Muscle layer of duodenum (tissue), 2 donors: ENCODE data around the gene NPTN.
"Not testable (repeated sequence)": the region's sequence is repeated elsewhere in the genome, so short reads cannot be mapped to it uniquely, and the experiment has no call there.

Experiments
- H3K27ac ChIP-seq: one replicate; pipeline ENCODE4 v1.7.0; 2013; ENCODE audit warnings: mild to moderate bottlenecking, low read length
- H3K27me3 ChIP-seq: one replicate; pipeline ENCODE4 v1.7.0; 2013; ENCODE audit warnings: low read depth, mild to moderate bottlenecking, control low read depth, low read length
- H3K36me3 ChIP-seq, 2 donors: one replicate each; pipeline ENCODE4 v1.7.0; 2013; ENCODE audit warnings: low read length in 2 of 2, control low read depth in 1 of 2, mild to moderate bottlenecking in 1 of 2; ENCODE audit not compliant: insufficient read depth in 2 of 2, control insufficient read depth in 1 of 2
- H3K4me1 ChIP-seq, 2 donors: one replicate each; pipeline ENCODE4 v1.7.0; 2013; ENCODE audit warnings: low read length in 2 of 2, mild to moderate bottlenecking in 2 of 2, control low read depth in 1 of 2, moderate library complexity in 1 of 2; ENCODE audit not compliant: insufficient read depth in 2 of 2, control insufficient read depth in 1 of 2
- H3K4me3 ChIP-seq, 2 donors: one replicate each; pipeline ENCODE4 v1.7.0; 2013; ENCODE audit warnings: low read length in 2 of 2, low read depth in 1 of 2, mild to moderate bottlenecking in 1 of 2
- H3K9me3 ChIP-seq, 2 donors: one replicate each; pipeline ENCODE4 v1.7.0; 2013; ENCODE audit warnings: low read length in 2 of 2, control low read depth in 1 of 2, mild to moderate bottlenecking in 1 of 2; ENCODE audit not compliant: control insufficient read depth in 1 of 2
- donor health status: healthy.

NPTN gene

DNA sequence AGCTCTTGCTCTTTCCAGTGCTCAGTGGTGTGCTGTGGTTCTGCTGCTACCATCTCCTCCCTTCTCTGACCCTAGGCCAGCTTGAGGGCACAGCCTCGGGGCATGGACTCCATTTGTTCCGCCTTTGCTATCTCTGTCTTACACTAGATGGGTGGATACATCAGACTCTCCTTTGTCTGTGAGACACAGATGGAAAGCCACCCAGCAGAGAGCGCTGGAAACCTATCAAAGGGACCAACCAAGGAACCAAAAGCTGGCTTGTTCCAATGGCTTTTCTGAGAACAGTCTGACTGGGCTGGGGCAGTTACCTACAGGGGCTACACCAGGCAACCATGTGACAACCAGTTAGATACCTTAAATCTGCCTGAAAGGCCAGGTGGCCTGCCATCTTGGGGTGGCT is 63.8 kb downstream of the NPTN start:
- peaks cover 54 to 60% of the 10 kb centered on the region in 2 donors for H3K36me3 ChIP-seq
- no peak overlapping the region for H3K27ac ChIP-seq
- H3K4me1 ChIP-seq, result peaks cover 0 to 22% of the 10 kb centered on the region in 2 donors
- no peak overlapping the region for H3K4me3 ChIP-seq
- no peaks in the 10 kb centered on the region for H3K27me3 ChIP-seq
- no peaks in the 10 kb centered on the region for H3K9me3 ChIP-seq

DNA sequence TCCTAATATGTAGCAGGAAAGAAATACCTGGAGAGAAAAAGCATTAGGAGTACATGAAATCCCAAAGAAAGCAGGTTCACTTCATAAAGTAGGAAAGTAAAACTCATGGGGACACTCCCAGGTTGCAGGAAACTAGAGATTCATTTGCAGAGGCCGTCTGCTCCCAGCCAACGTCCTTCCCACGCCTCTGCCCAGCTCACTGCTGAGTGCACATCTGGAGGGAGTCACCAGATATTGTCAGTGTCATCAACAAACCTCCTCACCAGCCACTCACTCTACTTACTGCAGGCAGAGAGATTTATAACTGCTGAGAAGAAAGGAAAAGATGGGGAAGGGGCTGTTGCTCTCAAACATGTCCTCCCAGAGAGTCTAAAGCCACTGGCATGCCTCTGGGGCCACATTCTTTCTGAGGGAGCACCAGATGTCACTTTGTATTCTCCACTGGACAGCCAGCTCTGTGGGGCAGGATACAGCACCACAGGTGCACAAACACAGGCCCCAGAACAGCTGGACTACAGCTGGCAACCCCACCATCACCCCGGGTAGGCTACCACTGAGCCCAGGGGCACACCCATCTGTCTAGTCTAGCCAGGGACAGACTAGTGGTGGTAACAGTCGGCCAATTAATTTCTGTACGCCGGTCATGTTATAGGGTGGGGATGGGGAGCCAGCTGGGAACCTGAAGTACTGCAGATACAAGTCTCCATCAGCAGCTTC is 64.5 kb downstream of the NPTN start:
- Histone ChIP-seq H3K27ac (no peak overlapping the region), H3K27me3 (no peaks in the 10 kb centered on the region), H3K4me1 (peaks cover 0 to 20% of the 10 kb centered on the region in 2 donors), H3K9me3 (no peaks in the 10 kb centered on the region), H3K4me3 (no peak overlapping the region), H3K36me3 (peaks cover 54 to 59% of the 10 kb centered on the region in 2 donors)

DNA sequence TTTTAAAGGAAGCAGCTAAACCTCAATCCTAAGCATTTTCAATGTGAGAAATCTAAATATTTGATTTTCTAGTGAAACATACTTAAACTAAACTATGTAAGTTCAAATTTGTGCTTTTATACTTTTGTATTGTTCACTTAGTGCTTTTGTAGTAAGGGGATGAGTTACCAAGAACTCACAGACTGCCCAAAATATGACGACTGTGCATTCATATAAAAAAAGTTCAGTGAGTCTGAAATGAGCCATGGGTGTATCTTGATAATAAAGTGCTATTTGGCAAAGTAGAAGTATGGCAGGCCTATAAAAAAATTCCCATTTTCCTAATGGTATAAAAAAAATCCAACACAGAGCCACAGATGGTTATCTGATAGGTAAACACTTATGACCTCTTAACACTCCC is 66.2 kb downstream of the NPTN start:
- Histone ChIP-seq H3K36me3 (peaks cover 57 to 58% of the 10 kb centered on the region in 2 donors), H3K27me3 (no peaks in the 10 kb centered on the region), H3K4me1 (peaks cover 0 to 17% of the 10 kb centered on the region in 2 donors), H3K9me3 (no peaks in the 10 kb centered on the region), H3K27ac (no peak overlapping the region), H3K4me3 (no peak overlapping the region)

DNA sequence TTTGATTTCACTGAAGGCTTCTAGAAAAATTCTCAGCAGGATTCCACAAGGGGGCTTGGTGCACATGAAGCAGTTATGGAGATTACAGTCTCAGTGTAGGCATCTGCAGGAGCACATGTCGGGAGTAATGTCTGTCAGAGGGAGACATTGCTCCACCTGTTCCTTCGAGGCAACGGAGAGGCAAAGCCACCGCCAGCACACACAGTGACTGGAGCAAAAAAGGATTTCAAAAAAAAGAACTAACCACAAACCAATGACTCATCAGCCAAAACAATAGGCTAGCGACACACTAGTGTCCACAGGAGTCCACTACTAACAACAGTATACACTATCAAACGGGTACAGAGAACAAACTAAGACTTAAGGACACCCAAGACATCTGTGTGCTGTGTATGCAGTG is 68.9 kb downstream of the NPTN start:
- Histone ChIP-seq H3K4me3 (no peak overlapping the region), H3K27me3 (no peaks in the 10 kb centered on the region), H3K9me3 (no peaks in the 10 kb centered on the region), H3K36me3 (peaks cover 48 to 55% of the 10 kb centered on the region in 2 donors), H3K4me1 (peaks cover 0 to 17% of the 10 kb centered on the region in 2 donors), H3K27ac (no peak overlapping the region)

DNA sequence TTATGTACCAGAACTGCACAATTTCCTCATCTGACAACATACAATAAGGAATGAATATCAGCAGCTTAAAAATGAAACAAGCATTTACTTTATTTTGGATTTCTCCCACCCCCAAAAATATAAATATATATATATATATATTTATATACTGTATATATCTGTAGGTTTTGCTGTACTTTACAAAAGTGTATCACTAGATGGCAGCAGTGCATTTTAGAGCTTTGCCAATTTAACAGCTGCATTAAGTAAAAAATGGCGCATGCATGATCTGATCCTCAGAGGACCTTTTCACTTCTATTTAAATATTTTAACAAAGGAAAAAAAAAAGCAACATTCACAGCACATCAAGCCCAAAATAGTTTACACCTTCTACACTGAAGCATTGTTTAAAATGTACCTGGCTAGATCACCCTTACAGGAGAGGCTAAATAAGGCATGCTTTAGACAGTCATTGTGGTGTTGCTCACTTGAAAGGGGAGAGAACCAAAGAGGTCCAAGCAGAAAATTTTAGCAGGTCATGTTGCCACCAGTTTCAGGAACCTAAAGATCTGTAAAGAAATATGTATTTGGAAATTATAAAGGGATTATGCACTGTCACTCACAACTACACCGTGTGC is 72.6 kb downstream of the NPTN start:
- no peak overlapping the region for H3K4me3 ChIP-seq
- H3K27me3 ChIP-seq, result no peaks in the 10 kb centered on the region
- no peaks in the 10 kb centered on the region for H3K9me3 ChIP-seq
- H3K36me3 ChIP-seq, result peaks cover 53 to 62% of the 10 kb centered on the region in 2 donors
- H3K4me1 ChIP-seq, result peaks cover 0 to 7% of the 10 kb centered on the region in 2 donors
- H3K27ac ChIP-seq, result no peak overlapping the region

DNA sequence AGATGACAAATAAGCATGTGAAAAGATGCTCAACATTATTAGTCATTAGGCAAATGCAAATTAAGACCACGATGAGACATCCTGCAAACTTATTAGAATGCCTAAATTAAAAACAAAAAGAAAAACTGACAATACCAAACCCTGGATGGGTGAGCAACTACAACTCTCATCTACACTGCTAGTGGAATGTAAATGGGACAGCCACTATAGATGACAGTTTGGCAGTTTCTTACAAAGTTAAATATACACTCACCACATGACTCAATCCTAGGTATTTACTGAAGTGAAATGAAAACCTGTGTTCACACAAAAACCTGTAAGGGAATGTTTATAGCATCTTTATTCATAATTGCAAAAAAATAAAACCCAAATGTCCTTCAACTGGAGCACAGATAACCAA is 74.7 kb downstream of the NPTN start:
- H3K9me3 ChIP-seq, result no peaks in the 10 kb centered on the region
- H3K36me3 ChIP-seq, result peaks cover 58 to 69% of the 10 kb centered on the region in 2 donors

DNA sequence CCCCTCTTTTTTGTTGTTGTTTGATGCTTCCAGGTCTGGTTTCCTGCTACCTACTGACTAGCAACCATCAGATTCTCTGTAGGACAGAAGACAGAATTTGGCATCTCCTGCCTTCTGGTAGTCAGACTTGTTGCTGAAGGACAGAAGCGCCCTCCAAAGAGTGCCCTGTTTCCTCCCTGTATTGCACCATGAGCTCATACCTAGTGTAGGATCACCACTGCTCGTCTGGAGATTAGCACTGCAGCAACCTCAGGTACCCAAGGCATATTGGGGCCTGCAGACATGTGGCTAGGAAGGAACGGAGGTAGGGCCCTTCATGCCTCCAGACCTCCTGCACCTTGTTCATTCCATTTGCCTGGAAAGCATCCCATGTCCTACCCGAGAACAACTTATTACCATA is 78.1 kb downstream of the NPTN start:
- no peak overlapping the region for H3K4me3 ChIP-seq
- no peaks in the 10 kb centered on the region for H3K4me1 ChIP-seq
- H3K27me3 ChIP-seq, result no peaks in the 10 kb centered on the region
- H3K9me3 ChIP-seq, result no peaks in the 10 kb centered on the region
- H3K36me3 ChIP-seq, result peaks cover 36 to 41% of the 10 kb centered on the region in 2 donors
- no peak overlapping the region for H3K27ac ChIP-seq

More for the DNA sequence above, 74.7 kb downstream of the NPTN start:
- Histone ChIP-seq H3K27ac (no peak overlapping the region), H3K4me1 (no peaks in the 10 kb centered on the region), H3K4me3 (no peak overlapping the region), H3K27me3 (no peaks in the 10 kb centered on the region)

DNA sequence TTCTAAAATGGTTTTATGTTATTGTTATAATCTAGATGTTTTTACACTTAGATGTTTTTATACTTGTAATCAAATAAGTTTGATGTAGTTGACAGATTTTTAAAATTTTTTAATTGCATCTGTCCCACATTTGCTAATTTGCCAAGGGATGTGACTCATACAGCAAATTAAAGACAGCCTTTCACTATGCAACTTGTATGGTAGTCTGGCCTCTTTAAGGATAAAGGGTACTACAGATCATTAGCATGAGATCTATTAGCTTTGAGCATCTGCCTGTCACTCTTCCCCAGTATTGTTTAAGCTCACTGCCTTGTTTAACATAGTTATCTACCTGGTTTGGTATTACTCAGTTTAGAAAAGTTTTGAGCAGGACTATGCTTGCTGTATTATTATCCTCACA is 83.0 kb downstream of the NPTN start:
- H3K4me1 ChIP-seq, result no peaks in the 10 kb centered on the region
- no peak overlapping the region for H3K4me3 ChIP-seq
- no peaks in the 10 kb centered on the region for H3K27me3 ChIP-seq
- H3K27ac ChIP-seq, result no peak overlapping the region
- H3K9me3 ChIP-seq, result no peaks in the 10 kb centered on the region
- peaks cover 2 to 4% of the 10 kb centered on the region in 2 donors for H3K36me3 ChIP-seq

DNA sequence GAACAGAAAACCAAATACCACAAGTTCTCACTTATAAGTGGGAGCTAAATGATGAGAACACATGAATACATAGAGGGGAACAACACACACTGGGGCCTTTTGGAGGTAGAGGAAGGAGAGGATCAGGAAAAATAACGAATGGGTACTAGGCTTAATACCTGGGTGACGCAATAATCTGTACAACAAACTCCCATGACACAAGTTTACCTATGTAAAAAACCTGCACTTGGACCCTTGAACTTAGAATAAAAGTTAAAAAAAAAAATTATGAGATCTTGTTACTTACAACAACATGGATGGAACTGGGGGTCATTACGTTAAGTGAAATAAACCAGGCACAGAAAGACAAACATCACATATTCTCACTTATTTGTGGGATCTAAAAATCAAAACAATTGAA is 84.3 kb downstream of the NPTN start:
- not testable (repeated sequence) for H3K36me3 ChIP-seq, H3K4me3 ChIP-seq, H3K27me3 ChIP-seq, H3K27ac ChIP-seq, H3K9me3 ChIP-seq, H3K4me1 ChIP-seq

DNA sequence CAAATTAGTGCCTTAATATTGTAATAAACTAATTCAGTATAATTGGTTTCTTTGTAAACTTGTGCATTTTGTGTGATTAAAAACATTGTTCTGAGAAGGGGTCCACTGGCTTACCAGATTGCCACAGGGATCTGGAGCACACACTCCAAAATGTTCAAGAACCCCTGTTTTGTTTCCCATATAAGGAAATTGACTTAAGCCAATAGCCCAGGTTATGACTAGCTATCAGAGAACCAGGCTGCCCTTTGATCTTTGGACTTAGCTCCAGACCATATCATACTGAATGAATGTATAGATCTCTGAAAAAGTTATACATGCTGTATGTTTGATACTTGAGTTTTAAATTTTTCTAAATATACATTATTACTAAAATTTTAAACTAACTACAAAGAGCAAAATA is 91.7 kb downstream of the NPTN start:
- no peak overlapping the region for H3K27ac ChIP-seq
- H3K9me3 ChIP-seq, result no peaks in the 10 kb centered on the region
- H3K4me1 ChIP-seq, result no peaks in the 10 kb centered on the region
- no peak overlapping the region for H3K4me3 ChIP-seq
- H3K27me3 ChIP-seq, result no peaks in the 10 kb centered on the region
- no peaks in the 10 kb centered on the region for H3K36me3 ChIP-seq

DNA sequence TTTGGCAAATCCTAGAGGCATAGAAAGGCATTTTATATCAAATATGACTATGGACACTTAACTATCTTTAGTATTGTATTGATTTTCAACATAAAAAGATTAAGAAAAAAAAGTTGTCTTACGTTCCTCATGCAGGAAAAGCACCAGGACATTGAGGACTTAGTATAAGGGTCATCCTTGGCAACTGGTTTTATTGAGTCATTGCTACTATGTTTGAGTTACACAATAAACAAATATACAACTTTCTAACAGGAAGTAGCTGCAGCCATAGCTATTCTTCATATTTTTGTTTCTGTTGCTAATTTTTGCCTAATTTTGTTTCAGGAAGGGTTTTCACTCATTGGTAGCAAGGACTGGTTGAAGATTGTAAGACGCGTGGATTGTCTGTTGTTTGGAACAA is 93.0 kb downstream of the NPTN start:
- Histone ChIP-seq H3K27me3 (no peaks in the 10 kb centered on the region), H3K27ac (no peak overlapping the region), H3K4me3 (no peak overlapping the region)

More for the DNA sequence above, 93.0 kb downstream of the NPTN start:
- Histone ChIP-seq H3K36me3 (no peaks in the 10 kb centered on the region), H3K4me1 (no peaks in the 10 kb centered on the region), H3K9me3 (no peaks in the 10 kb centered on the region)
